SHP77 treated with DMSO at 0.1 percent for 48 hours (cell line): ENCODE measurements around the gene MCRS1.

Experiments used
- DNase-seq: peaks from one replicate; lab custom pipeline; 2025; lab: John Stamatoyannopoulos, UW

MCRS1 gene

GRCh38 chr12:49556391-49557186 lies 11.4 kb downstream of the MCRS1 start:
- no peak for DNase-seq

DNA sequence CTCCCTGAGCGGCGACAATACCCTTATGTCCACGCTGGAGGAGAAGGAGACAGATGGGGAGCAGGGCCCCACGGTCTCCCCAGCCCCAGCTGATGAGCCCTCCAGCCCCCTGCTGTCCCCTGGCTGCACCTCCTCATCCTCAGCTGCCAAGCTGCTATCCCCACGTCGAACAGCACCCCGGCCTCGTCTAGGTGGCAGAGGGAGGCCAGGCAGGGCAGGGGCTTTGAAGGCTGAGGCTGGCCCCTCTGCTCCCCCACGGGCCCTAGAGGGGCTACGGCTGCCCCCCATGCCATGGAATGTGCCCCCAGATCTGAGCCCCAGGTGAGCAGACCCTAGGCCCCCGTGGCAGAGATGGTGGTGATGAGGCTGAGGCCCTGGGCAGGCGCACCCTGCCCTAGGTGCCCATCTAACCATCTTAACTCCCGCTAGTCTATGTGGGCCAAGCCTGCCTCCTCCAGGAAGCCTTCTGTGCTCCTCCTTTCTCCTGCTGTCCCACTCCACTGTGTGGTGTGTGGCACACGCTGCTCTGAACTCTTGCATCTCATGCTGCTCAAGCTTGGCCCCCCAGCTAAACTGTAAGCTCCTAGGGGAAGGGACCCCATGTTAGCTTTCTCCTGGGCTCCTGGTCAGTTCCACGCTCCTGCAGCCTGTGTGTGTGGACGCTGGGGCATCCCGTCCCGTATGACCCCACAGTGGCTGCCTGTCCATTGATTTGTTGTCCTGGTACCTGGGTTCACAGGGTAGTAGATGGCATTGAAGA lies 12.1 kb downstream of the MCRS1 start:
- DNase-seq: no peak

DNA sequence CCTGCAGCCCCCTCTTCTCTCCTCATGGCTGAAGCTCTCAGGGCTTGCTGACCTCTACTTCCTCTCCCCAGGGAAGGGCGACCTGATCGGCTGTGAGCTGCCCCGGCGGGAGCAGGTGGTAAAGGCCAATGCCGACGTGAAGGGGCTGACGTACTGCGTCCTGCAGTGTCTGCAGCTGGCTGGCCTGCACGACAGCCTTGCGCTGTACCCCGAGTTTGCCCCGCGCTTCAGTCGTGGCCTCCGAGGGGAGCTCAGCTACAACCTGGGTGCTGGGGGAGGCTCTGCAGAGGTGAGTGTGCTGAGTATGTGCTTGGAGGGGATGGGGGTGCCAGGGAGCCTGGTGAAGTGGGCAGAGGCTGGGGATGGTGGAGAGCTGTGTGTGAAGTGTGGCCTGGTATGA lies 13.7 kb downstream of the MCRS1 start:
- no peak for DNase-seq

DNA sequence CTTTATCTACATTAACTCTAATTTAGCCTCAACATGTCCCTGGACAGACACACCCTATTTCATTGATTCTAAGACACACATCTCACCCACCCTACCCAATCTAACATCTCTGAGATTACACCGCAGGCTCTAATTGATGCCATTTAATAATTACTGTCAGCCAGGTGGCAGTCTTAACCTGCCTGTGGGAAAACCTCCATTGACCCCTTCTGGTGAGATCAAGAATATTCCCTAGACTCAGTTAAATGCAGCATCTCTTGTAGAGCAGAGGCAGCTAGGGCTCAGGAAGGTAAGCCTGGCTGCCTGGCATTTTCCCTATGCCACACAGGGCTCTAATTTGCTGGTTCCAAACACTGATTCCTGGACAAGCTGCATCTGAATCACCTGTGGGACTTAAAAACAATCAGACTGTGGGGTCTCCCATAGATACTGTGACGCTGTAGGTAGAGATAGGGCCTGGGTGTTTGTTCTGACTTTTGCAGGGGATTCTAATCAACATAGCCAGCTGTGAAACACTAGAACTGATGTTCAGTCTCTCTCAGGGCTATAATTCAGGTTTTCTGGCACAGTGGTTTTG lies 14.3 kb downstream of the MCRS1 start:
- DNase-seq: peak; percentile 39

DNA sequence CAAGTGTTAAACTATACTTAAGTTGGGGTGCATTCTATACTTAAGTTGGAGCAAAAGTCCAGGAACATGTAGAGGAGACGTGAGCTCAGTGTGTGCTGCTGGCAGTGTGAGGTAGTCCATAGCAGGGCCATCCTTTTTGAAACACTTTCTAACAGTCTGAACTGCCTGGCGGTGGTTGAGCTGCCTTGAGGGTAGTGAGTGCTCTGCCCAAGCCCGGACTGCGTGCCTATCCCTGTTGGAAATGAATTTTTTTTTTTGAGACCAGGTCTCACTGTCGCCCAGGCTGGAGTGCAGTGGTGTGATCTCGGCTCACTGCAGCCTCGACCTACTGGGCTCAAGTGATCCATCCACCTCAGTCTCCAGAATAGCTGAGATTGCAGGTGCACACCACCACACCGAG lies 15.0 kb downstream of the MCRS1 start:
- DNase-seq: no peak

GRCh38 chr12:49552425-49552824 lies 15.5 kb downstream of the MCRS1 start:
- no peak for DNase-seq

GRCh38 chr12:49552014-49552413 lies 15.9 kb downstream of the MCRS1 start:
- no peak for DNase-seq

GRCh38 chr12:49550693-49551252 lies 17.2 kb downstream of the MCRS1 start:
- DNase-seq: no peak

- DNase-seq: peak; percentile 62
These were observed 17.9 kb downstream of the MCRS1 start for GRCh38 chr12:49549735-49550692.

DNA sequence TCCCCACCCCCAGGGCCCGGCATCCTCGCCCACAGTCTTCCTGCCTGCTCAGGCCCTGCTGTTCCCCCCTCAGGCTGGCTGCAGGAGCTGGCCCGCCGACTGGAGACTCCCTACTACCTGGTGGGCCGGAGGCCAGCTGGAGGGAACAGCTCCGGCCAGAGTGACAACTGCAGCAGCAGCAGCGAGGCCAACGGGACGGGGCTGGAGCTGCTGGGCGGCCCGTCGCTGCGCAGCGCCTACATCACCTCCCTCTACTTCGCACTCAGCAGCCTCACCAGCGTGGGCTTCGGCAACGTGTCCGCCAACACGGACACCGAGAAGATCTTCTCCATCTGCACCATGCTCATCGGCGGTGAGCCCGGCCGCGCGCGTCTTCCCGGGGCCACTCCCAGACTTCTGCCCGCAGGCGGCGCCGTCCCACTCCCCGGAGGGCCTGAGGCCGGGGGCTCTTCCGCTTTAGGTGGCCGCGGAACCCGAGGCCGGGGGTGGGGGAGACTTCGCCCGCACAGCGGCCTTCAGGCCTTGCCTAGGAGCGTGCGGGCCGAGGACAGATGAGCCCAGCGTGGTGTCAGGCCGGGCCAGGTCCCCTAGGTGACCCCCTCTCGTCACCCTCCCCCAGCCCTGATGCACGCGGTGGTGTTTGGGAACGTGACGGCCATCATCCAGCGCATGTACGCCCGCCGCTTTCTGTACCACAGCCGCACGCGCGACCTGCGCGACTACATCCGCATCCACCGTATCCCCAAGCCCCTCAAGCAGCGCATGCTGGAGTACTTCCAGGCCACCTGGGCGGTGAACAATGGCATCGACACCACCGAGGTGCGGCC lies 18.9 kb downstream of the MCRS1 start:
- DNase-seq: no peak

DNA sequence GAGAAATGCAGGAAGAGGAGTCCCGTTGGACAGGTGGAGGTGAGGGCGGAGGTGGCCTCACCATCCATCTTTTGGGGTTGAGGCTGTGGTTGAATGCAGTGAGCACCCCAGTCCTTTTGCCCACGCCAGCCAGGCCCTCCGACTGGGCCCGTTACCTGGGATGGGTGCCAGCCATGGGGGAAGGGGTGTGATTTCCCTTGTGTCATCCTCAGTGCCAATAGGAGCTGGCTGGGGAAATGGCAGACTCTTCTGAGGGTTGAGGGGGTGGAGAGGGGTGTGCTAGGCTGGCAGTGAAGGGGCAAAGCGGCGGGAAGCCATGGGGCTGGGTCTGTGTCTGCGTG lies 19.5 kb downstream of the MCRS1 start:
- no peak for DNase-seq

- DNase-seq: no peak
These were observed 20.8 kb downstream of the MCRS1 start for GRCh38 chr12:49547090-49547690.

- no peak for DNase-seq
These were observed 21.5 kb downstream of the MCRS1 start for GRCh38 chr12:49546481-49546880.

DNA sequence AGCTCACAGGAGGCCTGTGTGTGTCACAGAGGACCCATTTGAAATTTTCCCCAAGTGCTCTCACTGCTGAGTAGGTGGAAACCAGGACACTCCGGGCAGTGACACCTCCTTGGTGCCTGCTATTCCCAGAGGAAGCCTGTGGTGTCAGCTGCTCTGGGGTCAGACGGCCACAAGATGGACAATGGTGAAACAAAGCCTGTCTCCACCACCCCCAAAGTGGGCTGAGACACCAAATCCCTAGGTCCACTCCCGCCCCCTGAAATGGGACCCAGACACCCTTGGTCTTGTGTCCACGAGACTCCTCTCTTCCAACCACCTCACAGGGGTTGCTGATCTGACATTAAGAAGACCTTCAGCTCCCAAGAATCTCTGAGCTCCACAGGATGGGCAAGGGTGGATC lies 22.1 kb downstream of the MCRS1 start:
- no peak for DNase-seq

- DNase-seq: no peak
These were observed 23.8 kb downstream of the MCRS1 start for GRCh38 chr12:49543914-49544815.

DNA sequence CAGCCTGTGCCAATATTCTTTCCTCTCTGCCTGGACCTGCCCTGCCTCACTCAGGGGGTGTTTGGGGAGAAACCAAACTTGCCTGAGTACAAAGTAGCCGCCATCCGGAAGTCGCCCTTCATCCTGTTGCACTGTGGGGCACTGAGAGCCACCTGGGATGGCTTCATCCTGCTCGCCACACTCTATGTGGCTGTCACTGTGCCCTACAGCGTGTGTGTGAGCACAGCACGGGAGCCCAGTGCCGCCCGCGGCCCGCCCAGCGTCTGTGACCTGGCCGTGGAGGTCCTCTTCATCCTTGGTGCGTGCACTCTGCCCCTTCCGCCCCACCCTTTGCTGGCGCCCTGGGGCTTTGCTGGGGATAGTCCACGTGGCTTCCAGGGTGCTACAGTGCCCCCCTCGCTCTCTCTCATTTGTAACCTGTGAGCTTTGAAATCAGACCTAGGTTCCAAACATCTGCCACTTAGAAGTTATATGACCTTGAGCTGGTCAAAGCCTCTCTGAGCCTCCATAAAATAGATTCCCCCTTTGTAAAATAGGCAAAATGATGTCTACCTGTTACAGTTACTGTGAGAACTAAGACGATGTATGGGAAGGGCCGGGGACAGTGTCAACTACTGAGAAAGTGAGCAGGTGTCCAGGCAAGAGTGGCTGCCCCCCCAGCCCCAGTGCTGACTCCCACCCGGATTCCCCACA lies 24.6 kb downstream of the MCRS1 start:
- DNase-seq: no peak

DNA sequence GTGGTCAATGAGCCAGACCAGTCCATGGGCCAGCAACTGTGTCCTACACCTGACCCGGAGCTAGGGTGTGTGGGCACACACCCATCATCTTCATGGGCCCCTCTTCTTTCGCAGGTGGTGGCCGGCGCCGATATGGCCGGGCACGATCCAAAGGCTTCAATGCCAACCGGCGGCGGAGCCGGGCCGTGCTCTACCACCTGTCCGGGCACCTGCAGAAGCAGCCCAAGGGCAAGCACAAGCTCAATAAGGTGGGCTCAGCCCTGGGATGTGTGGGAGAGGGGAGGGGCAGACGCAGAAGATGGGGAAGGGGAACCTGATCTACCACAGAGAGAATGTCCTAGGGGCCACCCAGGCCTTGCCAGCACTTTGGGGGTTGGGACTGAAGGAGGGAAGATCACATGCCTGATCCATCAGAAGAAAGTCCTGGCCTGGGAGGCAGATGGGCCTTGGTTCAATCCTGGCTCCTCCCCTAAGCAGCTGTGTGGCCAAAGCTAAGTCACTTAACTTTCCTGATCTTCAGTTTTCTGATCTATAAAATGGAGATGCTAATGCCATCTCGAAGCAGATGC lies 25.3 kb downstream of the MCRS1 start:
- DNase-seq: no peak

GRCh38 chr12:49541911-49542505 lies 25.9 kb downstream of the MCRS1 start:
- no peak for DNase-seq
